Activated CD4-positive, alpha-beta memory T cell treated with anti-CD3 and anti-CD28 coated beads for 36 hours (primary cell): ENCODE data around the gene WIPF3. TPM values are rescaled to one million over a fixed set of nuclear protein-coding genes. Genes with fewer than 3 reads are reported as not detected.

ENCODE experiments used
- CTCF ChIA-PET: fragments of 350-600 bp; sonication (Branson Sonifier 250); formaldehyde crosslinking; loops from one replicate; lab custom pipeline; 2021; ENCODE audit warnings: antibody characterized with exemption, inconsistent platforms; lab: Charles Lee
- POLR2A ChIA-PET: fragments of 350-600 bp; sonication (Branson Sonifier 250); formaldehyde crosslinking; loops from one replicate; lab custom pipeline; 2021; ENCODE audit warnings: antibody characterized with exemption; lab: Charles Lee
- DNase-seq: peaks from one replicate; pipeline ENCODE4 v3.0.0-alpha.2; 2020
- H3K27ac Mint-ChIP-seq: one replicate; pipeline ENCODE4 v1.8.0; 2021; ENCODE audit warnings: mixed read lengths
- H3K27me3 Mint-ChIP-seq: one replicate; pipeline ENCODE4 v1.8.0; 2021; ENCODE audit warnings: mixed read lengths
- H3K36me3 Mint-ChIP-seq: one replicate; pipeline ENCODE4 v1.8.0; 2021; ENCODE audit warnings: mixed read lengths
- H3K4me1 Mint-ChIP-seq: one replicate; pipeline ENCODE4 v1.8.0; 2021; ENCODE audit warnings: low read depth, mixed read lengths
- H3K4me3 Mint-ChIP-seq: one replicate; pipeline ENCODE4 v1.8.0; 2021; ENCODE audit warnings: mild to moderate bottlenecking, mixed read lengths
- H3K9me3 Mint-ChIP-seq: one replicate; pipeline ENCODE4 v1.8.0; 2021; ENCODE audit warnings: mixed read lengths
- intact Hi-C: fragments of 100-400 bp; cut with micrococcal nuclease; formaldehyde crosslinking; loops from one replicate; pipeline ENCODE4 v1.15.1; 2023
- total RNA-seq, 2 experiments: library from RNA; stranded (reverse); gene quantifications; one replicate each; pipeline ENCODE4 v1.2.3, GENCODE V29; 2021

WIPF3 gene
- total RNA-seq, 2 experiments from 2014 or later: not detected

DNA sequence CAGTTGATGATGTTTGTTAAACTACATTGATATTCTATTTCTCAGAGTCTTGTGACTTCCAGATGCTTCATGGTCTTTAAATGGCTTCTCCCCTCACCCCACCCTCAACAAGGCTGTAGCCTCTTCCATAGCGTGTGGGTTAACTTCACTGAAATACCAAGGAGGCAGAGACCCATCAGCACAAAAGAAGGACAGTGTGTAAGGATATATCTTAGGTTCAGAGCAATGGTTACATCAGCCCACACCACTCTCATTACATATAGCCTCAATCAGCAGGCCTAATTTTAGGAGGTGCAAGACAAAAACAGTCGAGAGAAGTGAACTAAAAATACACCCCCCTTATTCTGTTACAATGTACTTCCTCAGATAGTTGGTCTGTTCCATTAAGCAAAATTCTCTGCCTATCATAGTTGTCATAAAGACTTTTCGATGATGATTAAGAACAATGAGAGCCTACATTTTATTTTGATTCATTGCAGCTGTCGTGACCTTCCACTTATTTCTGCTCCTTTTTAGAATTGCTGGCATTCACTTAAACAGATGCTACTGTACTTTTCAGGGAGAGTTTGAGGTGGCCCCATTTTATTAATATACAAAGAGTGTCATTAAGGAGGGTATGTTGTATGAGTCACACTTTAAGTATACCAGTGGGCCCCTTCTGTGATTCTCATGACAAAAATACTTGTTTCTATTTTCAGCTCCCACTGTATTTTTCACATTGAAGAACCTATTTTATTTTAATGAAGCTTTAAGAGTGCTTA, 52.1 kb downstream of the WIPF3 start:
- H3K27me3 Mint-ChIP-seq: peaks cover 11% of the 10 kb centered on the region
- DNase-seq: no peak
- no peaks in the 10 kb centered on the region for H3K9me3 Mint-ChIP-seq
- ChIA-PET POLR2A (no interaction called here), CTCF (interaction anchor here (0.7 kb wide), 1 partner anchor 120 kb away, joined by 3 read pairs; no protein-coding TSS in a partner anchor)
- H3K4me1 Mint-ChIP-seq: no peaks in the 10 kb centered on the region
- intact Hi-C loops: no loop called here
- no peaks in the 10 kb centered on the region for H3K36me3 Mint-ChIP-seq
- no peak overlapping the region for H3K27ac Mint-ChIP-seq
- H3K4me3 Mint-ChIP-seq: no peak overlapping the region

DNA sequence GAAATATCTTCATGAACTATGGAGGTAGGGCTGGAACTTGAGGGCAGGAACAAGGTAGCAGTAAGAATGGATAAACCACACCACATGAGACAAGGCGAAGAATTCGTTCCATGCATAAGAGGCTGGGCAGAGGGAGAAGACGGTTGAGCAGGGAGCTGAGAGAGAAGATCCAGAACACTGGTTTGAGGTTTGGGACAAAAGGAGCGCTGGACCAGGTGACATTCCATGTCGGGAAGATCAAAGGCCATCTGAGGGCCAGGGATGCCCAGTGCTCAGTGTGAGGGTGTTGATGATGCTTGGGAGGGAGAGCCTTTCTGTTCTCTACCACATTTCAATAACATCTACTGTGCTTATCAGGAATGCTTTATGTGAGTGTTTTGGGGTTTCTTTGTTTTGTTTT, 52.8 kb downstream of the WIPF3 start:
- H3K27ac Mint-ChIP-seq: no peak overlapping the region
- no peak for DNase-seq
- H3K36me3 Mint-ChIP-seq: no peaks in the 10 kb centered on the region
- no peaks in the 10 kb centered on the region for H3K9me3 Mint-ChIP-seq
- intact Hi-C loops: no loop called here
- POLR2A ChIA-PET: no interaction called here
- peaks cover 10% of the 10 kb centered on the region for H3K27me3 Mint-ChIP-seq
- no peaks in the 10 kb centered on the region for H3K4me1 Mint-ChIP-seq
- H3K4me3 Mint-ChIP-seq: no peak overlapping the region
- CTCF ChIA-PET: no interaction called here

DNA sequence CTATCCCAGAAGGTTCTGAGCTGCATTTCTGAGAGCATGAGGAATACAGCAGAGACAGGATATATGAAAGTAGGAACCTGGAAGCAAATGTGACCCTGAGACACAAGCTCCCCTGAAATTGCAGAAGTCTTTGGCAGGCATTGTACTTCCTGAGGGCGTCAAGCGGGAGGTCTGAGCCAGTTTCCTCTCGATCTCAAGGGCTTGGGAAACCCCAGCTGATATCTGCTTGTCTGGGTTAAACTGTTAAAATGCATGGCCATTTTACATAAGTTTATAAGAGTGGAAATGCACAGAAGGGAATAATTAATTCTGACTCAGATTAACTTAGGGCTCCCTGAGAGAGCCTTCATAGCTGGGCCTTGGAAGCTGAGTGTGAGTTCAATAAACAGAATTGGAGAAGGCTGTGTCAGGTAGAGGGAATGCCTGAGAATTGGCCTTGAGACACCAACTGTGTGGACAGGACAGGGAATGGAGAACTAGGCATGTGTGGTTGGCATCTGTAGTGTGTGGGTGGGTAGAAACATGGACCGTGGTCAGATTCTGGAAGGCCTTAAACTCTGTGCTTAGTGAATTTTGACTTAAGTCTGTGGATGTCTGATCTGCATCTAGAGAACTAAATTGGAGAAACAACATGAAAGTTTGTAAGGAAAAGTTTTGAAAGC, 53.3 kb downstream of the WIPF3 start:
- POLR2A ChIA-PET: no interaction called here
- no peak for DNase-seq
- Mint-ChIP-seq H3K4me3 (no peak overlapping the region), H3K27ac (no peak overlapping the region), H3K9me3 (no peaks in the 10 kb centered on the region), H3K4me1 (no peaks in the 10 kb centered on the region), H3K36me3 (no peaks in the 10 kb centered on the region), H3K27me3 (peaks cover 10% of the 10 kb centered on the region)
- intact Hi-C loops: no loop called here
- CTCF ChIA-PET: no interaction called here

DNA sequence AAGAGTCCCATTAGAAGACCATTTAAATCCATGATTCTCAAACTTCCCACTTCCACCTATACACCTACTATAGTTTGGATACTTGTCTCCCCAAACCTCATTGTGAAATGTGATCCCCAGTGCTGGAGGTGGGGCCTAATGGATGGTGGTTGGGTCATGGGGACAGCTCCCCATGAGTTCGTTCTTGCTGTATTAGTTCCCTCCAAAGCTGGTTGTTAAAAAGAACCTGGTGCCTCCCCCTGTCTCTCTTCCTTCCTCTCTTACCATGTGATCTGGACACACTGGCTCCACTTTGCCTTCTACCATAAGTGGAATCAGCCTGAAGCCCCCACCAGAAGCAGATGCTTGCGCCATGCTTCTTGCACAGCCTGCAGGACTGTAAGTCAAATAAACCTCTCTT, 53.9 kb downstream of the WIPF3 start:
- Mint-ChIP-seq H3K4me1 (no peaks in the 10 kb centered on the region), H3K27me3 (peaks cover 8% of the 10 kb centered on the region), H3K27ac (no peak overlapping the region), H3K4me3 (no peak overlapping the region), H3K36me3 (no peaks in the 10 kb centered on the region), H3K9me3 (no peaks in the 10 kb centered on the region)
- no peak for DNase-seq
- intact Hi-C loops: no loop called here
- ChIA-PET CTCF (no interaction called here), POLR2A (no interaction called here)

DNA sequence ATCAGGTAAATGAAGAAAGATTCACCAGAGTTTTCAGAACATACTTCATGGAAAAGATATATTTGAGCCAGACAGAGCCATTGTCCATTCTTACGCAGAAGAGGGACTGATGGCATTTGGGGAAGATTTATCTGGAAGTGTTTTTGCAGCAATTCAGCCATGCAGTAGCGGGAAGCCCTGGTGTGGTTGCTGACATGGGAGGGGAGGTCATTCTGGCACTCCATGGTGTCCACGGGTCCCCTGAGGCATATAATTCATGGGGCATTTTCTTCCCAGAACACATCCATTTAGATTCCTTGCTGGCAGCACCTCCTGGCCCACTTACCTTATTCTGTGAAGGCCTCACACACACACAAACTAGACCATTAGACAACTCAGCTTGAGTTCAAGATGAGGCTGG, 55.6 kb downstream of the WIPF3 start:
- CTCF ChIA-PET: no interaction called here
- POLR2A ChIA-PET: no interaction called here
- no peaks in the 10 kb centered on the region for H3K4me1 Mint-ChIP-seq
- no peak overlapping the region for H3K27ac Mint-ChIP-seq
- H3K4me3 Mint-ChIP-seq: no peak overlapping the region
- intact Hi-C loops: no loop called here
- no peaks in the 10 kb centered on the region for H3K9me3 Mint-ChIP-seq
- DNase-seq: no peak
- H3K27me3 Mint-ChIP-seq: peaks cover 10% of the 10 kb centered on the region
- H3K36me3 Mint-ChIP-seq: no peaks in the 10 kb centered on the region

DNA sequence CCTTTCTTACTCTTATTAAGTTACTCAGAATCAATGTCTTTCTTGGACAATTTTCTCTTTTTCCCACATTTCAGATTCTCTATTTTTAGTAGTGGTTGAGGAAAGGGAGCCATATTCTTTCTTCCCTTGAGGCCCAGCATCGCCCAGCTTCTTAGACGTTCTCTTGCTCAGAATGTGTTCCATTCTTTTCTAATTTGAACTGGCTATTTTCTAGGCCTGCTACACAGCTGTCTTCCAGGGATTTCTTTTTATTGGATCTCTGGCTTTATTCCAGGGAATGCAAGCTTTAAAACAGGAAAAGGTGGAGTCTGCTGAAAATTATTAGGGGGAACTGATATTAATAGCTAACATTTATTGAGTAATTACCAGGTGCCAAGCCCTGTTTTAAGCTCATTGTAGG, 58.3 kb downstream of the WIPF3 start:
- H3K9me3 Mint-ChIP-seq: no peaks in the 10 kb centered on the region
- H3K4me1 Mint-ChIP-seq: no peaks in the 10 kb centered on the region
- H3K27ac Mint-ChIP-seq: no peak overlapping the region
- intact Hi-C loops: no loop called here
- ChIA-PET CTCF (no interaction called here), POLR2A (no interaction called here)
- no peak overlapping the region for H3K4me3 Mint-ChIP-seq
- peaks cover 7% of the 10 kb centered on the region for H3K27me3 Mint-ChIP-seq
- DNase-seq: no peak
- H3K36me3 Mint-ChIP-seq: no peaks in the 10 kb centered on the region

DNA sequence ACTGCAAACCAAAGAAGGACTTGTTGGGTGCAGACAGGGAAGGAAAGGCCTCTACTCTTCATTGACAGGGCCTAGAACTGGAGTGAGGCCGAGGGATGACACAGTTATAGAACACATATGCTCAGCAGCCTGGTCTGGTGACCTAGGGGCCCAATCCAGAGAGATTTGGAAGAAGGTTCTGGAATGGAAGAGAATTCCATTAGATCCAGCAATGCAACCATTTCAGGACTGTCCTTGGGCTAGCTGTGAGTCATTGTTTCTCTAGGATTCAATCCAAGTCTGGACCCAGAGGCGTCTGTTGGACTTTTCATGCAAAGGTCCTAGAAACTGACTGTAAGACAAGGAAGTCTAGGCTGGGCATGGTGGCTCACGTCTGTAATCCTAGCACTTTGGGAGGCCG, 59.2 kb downstream of the WIPF3 start:
- no peaks in the 10 kb centered on the region for H3K36me3 Mint-ChIP-seq
- no peak overlapping the region for H3K4me3 Mint-ChIP-seq
- intact Hi-C loops: no loop called here
- DNase-seq: no peak
- CTCF ChIA-PET: no interaction called here
- H3K27me3 Mint-ChIP-seq: peaks cover 7% of the 10 kb centered on the region
- no peak overlapping the region for H3K27ac Mint-ChIP-seq
- no peaks in the 10 kb centered on the region for H3K4me1 Mint-ChIP-seq
- POLR2A ChIA-PET: no interaction called here
- H3K9me3 Mint-ChIP-seq: no peaks in the 10 kb centered on the region

DNA sequence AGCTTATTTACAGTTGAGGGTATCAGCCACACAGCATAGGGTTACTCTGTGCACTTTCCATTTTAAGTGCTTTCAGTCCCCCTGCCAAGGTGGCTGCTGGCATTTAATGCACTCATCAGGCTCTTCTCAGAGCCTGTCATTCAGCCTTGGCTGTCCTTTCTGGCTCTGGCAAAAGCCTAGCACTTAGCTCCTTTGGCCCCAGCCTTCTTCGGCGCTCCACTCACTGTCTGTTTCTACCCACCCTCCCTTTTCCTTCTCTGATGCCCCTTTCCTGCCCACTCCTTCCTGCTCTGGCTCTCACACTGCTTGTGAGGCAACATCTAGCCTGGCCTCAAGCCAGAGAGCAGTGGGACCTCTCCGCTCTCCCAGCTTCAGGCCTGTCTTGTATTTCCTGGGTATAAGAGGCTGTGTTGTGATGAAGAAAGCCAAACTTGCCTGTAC, 60.2 kb downstream of the WIPF3 start:
- intact Hi-C loops: no loop called here
- Mint-ChIP-seq H3K9me3 (no peaks in the 10 kb centered on the region), H3K27ac (no peak overlapping the region), H3K36me3 (no peaks in the 10 kb centered on the region), H3K27me3 (peaks cover 11% of the 10 kb centered on the region), H3K4me3 (no peak overlapping the region), H3K4me1 (no peaks in the 10 kb centered on the region)
- ChIA-PET CTCF (no interaction called here), POLR2A (no interaction called here)
- DNase-seq: no peak

DNA sequence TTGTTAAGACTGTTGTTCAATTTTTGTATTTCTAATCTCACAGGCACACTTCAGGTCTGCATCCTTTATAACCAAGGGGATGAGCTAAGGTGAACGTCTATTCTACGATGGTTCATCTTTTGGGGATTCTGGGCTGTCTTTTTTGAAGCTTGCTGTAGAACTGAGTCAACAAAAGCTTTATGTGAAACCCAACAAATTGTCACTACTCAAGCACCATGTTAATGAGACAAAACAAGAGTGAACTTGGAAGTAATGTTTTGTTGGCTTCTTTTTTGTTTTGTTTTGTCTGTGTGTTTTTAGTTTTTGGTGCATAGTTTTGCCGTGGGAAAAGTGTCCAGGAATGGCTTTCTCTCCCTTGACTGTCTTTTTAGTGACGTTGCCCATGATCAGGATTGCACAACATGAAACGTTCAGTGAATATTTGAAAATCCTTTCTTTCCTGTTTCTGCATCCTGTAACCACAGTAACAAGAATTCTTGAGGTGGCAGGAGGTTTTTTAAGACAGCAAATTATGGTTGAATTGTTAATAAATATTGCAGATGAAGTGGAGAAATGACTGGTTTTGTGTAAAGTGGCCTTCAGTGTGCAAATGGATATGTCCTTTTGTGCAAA, 65.6 kb downstream of the WIPF3 start:
- DNase-seq: no peak
- no peak overlapping the region for H3K4me3 Mint-ChIP-seq
- peaks cover 15% of the 10 kb centered on the region for H3K27me3 Mint-ChIP-seq
- ChIA-PET CTCF (interaction anchor here (1.2 kb wide), 1 partner anchor 50 kb away, joined by 3 read pairs; no protein-coding TSS in a partner anchor), POLR2A (no interaction called here)
- no peaks in the 10 kb centered on the region for H3K36me3 Mint-ChIP-seq
- no peaks in the 10 kb centered on the region for H3K4me1 Mint-ChIP-seq
- H3K9me3 Mint-ChIP-seq: no peaks in the 10 kb centered on the region
- intact Hi-C loops: no loop called here
- H3K27ac Mint-ChIP-seq: no peak overlapping the region

DNA sequence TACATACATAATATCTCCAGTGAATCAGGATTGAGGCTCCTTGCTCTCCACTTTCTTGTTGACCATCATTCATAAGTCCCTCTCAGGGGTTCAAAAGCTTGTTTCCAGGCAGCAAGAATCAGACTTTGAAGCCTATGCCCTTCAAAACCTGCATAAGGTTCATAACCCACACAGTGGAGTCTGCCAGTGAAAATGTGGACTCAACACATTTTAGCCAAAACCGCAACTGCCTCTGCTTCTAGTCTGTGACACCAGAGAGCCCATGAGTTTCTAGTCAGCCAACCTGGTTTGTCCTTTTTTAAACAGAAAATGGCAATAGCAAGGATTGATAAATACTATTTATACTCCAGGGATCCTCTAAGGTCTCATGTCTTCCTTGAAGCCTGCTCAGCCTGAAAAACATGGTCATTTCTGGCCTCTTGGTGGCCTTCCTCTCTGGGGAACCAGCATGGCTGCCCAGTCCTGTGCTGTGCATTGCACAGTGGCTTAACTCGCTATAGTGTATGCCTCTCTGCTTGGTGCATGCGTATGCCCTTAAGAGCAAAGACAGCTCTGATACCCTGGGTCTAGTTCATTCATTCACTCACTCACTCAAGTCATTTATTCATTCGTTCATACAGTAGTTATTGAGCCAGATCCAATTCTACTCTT, 67.5 kb downstream of the WIPF3 start:
- Mint-ChIP-seq H3K36me3 (no peaks in the 10 kb centered on the region), H3K9me3 (no peaks in the 10 kb centered on the region), H3K27ac (no peak overlapping the region), H3K4me1 (no peaks in the 10 kb centered on the region), H3K4me3 (no peak overlapping the region), H3K27me3 (peaks cover 15% of the 10 kb centered on the region)
- intact Hi-C loops: no loop called here
- ChIA-PET POLR2A (no interaction called here), CTCF (no interaction called here)
- no peak for DNase-seq

DNA sequence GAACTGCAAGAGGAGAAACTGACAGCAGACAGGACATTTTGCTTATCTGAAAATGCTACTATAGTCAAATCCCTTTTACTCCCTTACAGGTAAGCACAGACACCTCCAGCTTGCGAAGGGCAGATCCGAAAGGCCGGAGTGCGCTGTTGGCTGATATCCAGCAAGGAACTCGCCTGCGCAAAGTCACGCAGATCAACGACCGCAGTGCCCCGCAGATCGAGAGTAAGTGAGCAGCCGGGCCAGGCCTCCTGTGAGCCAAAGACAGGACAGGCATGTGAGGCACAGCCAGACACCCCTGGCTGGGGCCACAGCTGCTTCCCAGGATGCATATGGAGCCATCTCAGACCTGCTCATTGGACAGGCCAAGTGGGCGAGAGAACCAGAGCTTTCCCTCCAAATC, 69.4 kb downstream of the WIPF3 start:
- DNase-seq: no peak
- intact Hi-C loops: no loop called here

DNA sequence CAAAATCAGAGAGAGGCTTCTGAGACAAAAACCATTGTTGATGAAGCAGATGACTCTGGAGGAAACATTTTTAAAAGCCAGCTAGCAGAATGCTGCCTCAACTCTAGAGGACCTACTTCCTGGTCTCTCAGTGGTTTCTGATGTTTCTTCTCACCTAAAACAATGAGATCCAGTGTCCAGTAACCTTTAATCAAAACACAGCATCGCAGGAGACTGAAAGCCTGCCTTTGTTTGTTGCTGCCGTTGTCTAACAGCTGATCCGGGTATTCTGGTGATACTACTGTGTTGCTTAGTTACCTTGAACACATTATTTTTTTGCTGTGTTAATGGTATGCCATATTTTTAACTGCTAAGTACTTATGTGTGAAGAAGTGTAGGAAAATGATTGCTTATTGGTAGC, 70.9 kb downstream of the WIPF3 start:
- no peaks in the 10 kb centered on the region for H3K9me3 Mint-ChIP-seq

More for the DNA sequence above, 69.4 kb downstream of the WIPF3 start:
- no peaks in the 10 kb centered on the region for H3K4me1 Mint-ChIP-seq
- H3K27ac Mint-ChIP-seq: no peak overlapping the region
- peaks cover 16% of the 10 kb centered on the region for H3K27me3 Mint-ChIP-seq
- no peak overlapping the region for H3K4me3 Mint-ChIP-seq
- ChIA-PET CTCF (interaction anchor here (1.3 to 4.2 kb wide), 2 partner anchors 45 to 46 kb away, joined by 3 to 23 read pairs; no protein-coding TSS in a partner anchor), POLR2A (no interaction called here)
- H3K36me3 Mint-ChIP-seq: no peaks in the 10 kb centered on the region
- no peaks in the 10 kb centered on the region for H3K9me3 Mint-ChIP-seq

More for the DNA sequence above, 70.9 kb downstream of the WIPF3 start:
- Mint-ChIP-seq H3K27me3 (peaks cover 7% of the 10 kb centered on the region), H3K36me3 (no peaks in the 10 kb centered on the region), H3K4me1 (no peaks in the 10 kb centered on the region), H3K27ac (no peak overlapping the region), H3K4me3 (no peak overlapping the region)
- DNase-seq: no peak
- intact Hi-C loops: no loop called here
- ChIA-PET CTCF (interaction anchor here (4.2 kb wide), 1 partner anchor 44 kb away, joined by 23 read pairs; no protein-coding TSS in a partner anchor), POLR2A (no interaction called here)
